HepG2 (cell line): Measurements from ENCODE around the gene ABTB2. TPM values are rescaled to one million over a fixed set of nuclear protein-coding genes. Genes with fewer than 3 reads are reported as not detected.

Experiments
- ATAC-seq: fragments of 200-7000 bp; cut with Tn5 transposase; 3 replicates; pipeline ENCODE4 v1.9.1; 2020; ENCODE audit warnings: mild to moderate bottlenecking, moderate library complexity
- BruUV-seq: library from RNA; stranded (reverse); fragments of 400-500 nt; replicated peaks from 2 replicates; lab custom pipeline; 2021; lab: Mats Ljungman, UMichigan
- CTCF ChIA-PET: fragments of 300-600 bp; formaldehyde crosslinking; extraction: SDS; loops from one replicate; lab custom pipeline; 2021; ENCODE audit warnings: low total read pairs, inconsistent platforms, low intra/inter-chr PET ratio; lab: Yijun Ruan, JAX
- POLR2A ChIA-PET: fragments of 350-600 bp; sonication (Branson Sonifier 250); formaldehyde crosslinking; loops from one replicate; lab custom pipeline; 2020; ENCODE audit warnings: antibody characterized with exemption, inconsistent platforms; lab: Yijun Ruan, JAX
- DNase-seq: peaks from one replicate; pipeline ENCODE4 v3.0.0-alpha.2; 2015; ENCODE audit warnings: low spot score
- FAIRE-seq: peaks from 3 replicates; lab custom pipeline; 2011; peaks lifted over from hg19 to GRCh38; lab: Jason Lieb, UNC
- H2AFZ ChIP-seq: one replicate; pipeline ENCODE4 v1.6.1; 2011; ENCODE audit warnings: low read length, inconsistent platforms
- H3K27ac ChIP-seq: fragments of 300-600 bp; 3 replicates; pipeline ENCODE4 v1.8.0; 2011; ENCODE audit warnings: mixed run types, mild to moderate bottlenecking, mixed read lengths, low read length, inconsistent platforms; ENCODE audit not compliant: insufficient read depth; ENCODE audit errors: extremely low read length
- H3K27me3 ChIP-seq, 2 experiments: fragments of 200-600 bp in 1 of 2; 2 replicates in 1 of 2; 3 replicates in 1 of 2; pipeline versions ENCODE4 v1.6.0 to v1.8.0; 2011; ENCODE audit warnings: low read length in 2 of 2, mild to moderate bottlenecking in 2 of 2, moderate library complexity in 2 of 2, inconsistent platforms in 1 of 2; ENCODE audit not compliant: insufficient read depth in 2 of 2, control insufficient read depth in 1 of 2
- H3K36me3 ChIP-seq, 2 experiments: fragments of 200-600 bp in 1 of 2; replicated peaks in 1 of 2; 2 replicates in 1 of 2; 3 replicates in 1 of 2; pipeline versions ENCODE4 v1.5.1 to v1.8.0; 2011; ENCODE audit warnings: low read length in 2 of 2, inconsistent platforms in 1 of 2; ENCODE audit not compliant: insufficient read depth in 2 of 2, control insufficient read depth in 1 of 2
- H3K4me1 ChIP-seq: 2 replicates; pipeline ENCODE4 v1.5.1; 2012; ENCODE audit warnings: low read length, inconsistent platforms; ENCODE audit not compliant: insufficient read depth
- H3K4me2 ChIP-seq: 2 replicates; pipeline ENCODE4 v1.6.0; 2011; ENCODE audit warnings: low read depth, low read length, inconsistent platforms
- H3K4me3 ChIP-seq, 3 experiments: fragments of 200-600 bp in 1 of 3; sonication (generic), shearing (Covaris generic) in 1 of 3; replicated peaks in 1 of 3; 2 replicates each; pipeline ENCODE4 v1.5.1; 2011 to 2016; ENCODE audit warnings: low read length in 3 of 3, inconsistent platforms in 2 of 3, low read depth in 2 of 3, mild to moderate bottlenecking in 2 of 3, control low read depth in 1 of 3, mixed read lengths in 1 of 3; ENCODE audit not compliant: insufficient read depth in 1 of 3
- H3K79me2 ChIP-seq: one replicate; pipeline ENCODE4 v1.6.1; 2011; ENCODE audit warnings: low read length, inconsistent platforms; ENCODE audit not compliant: insufficient read depth
- H3K9ac ChIP-seq: 2 replicates; pipeline ENCODE4 v1.6.0; 2011; ENCODE audit warnings: mild to moderate bottlenecking, low read depth, low read length, inconsistent platforms; ENCODE audit not compliant: insufficient read depth
- H3K9me3 ChIP-seq: 2 replicates; pipeline ENCODE4 v1.5.1; 2012; ENCODE audit warnings: mild to moderate bottlenecking, low read length
- H4K20me1 ChIP-seq: 2 replicates; pipeline ENCODE4 v1.6.0; 2011; ENCODE audit warnings: inconsistent platforms, mild to moderate bottlenecking, low read length, moderate library complexity; ENCODE audit not compliant: insufficient read depth
- ARID3A ChIP-seq: IDR thresholded peaks from 2 replicates; pipeline ENCODE4 v1.6.1; 2012; ENCODE audit warnings: low read depth, low read length, improper control_type of control experiment
- ARNT ChIP-seq: fragments of 450-650 bp; IDR thresholded peaks from 2 replicates; pipeline ENCODE4 v1.6.1; 2017
- ARNT2 ChIP-seq: sonication (generic); formaldehyde crosslinking; IDR thresholded peaks from 2 replicates; pipeline ENCODE4 v1.8.0; 2022; ENCODE audit warnings: mild to moderate bottlenecking, low read depth, missing genetic modification reagents, moderate library complexity
- CTCF ChIP-seq: sonication (generic); formaldehyde crosslinking; IDR thresholded peaks from 2 replicates; pipeline ENCODE4 v1.5.0; 2020; ENCODE audit warnings: mild to moderate bottlenecking, missing genetic modification reagents, moderate library complexity
- HMG20B ChIP-seq: conservative IDR thresholded peaks from 2 replicates; pipeline ENCODE4 v1.6.1; 2016; ENCODE audit warnings: missing genetic modification reagents, missing compliant biosample characterization
- HNF4G ChIP-seq, 2 experiments: sonication (generic) in 1 of 2; formaldehyde crosslinking in 1 of 2; IDR thresholded peaks; 2 replicates each; pipeline versions ENCODE4 v1.4.0 to v1.6.1; 2011 to 2020; ENCODE audit warnings: borderline replicate concordance in 2 of 2, low read depth in 2 of 2, mild to moderate bottlenecking in 2 of 2, low read length in 1 of 2, missing genetic modification reagents in 1 of 2, moderate library complexity in 1 of 2
- KDM6A ChIP-seq: IDR thresholded peaks from 2 replicates; pipeline ENCODE4 v1.6.1; 2016; ENCODE audit warnings: low read depth
- MED1 ChIP-seq: sonication (generic); formaldehyde crosslinking; IDR thresholded peaks from 2 replicates; pipeline ENCODE4 v1.4.0; 2020; ENCODE audit warnings: missing genetic modification reagents
- MED8 ChIP-seq: sonication (generic); formaldehyde crosslinking; IDR thresholded peaks from 2 replicates; pipeline ENCODE4 v1.8.1; 2023; ENCODE audit warnings: mild to moderate bottlenecking, missing genetic modification reagents; ENCODE audit not compliant: insufficient replicate concordance
- SNAPC2 ChIP-seq: sonication (generic); formaldehyde crosslinking; IDR thresholded peaks from 2 replicates; pipeline ENCODE4 v1.8.1; 2022; ENCODE audit warnings: mild to moderate bottlenecking, missing genetic modification reagents
- TCF12 ChIP-seq, 2 experiments: fragments of 450-650 bp in 1 of 2; sonication (generic) in 1 of 2; formaldehyde crosslinking in 1 of 2; IDR thresholded peaks; 2 replicates each; pipeline versions ENCODE4 v1.6.1 to v1.8.0; 2017 to 2022; ENCODE audit warnings: antibody characterized with exemption in 1 of 2, mild to moderate bottlenecking in 1 of 2, missing genetic modification reagents in 1 of 2, moderate library complexity in 1 of 2
- TFAP4 ChIP-seq: sonication (generic); IDR thresholded peaks from 2 replicates; pipeline ENCODE4 v1.6.1; 2016; ENCODE audit warnings: low read depth, borderline replicate concordance
- ZBTB26 ChIP-seq: IDR thresholded peaks from 2 replicates; pipeline ENCODE4 v1.6.1; 2016; ENCODE audit warnings: missing compliant biosample characterization, missing genetic modification reagents, borderline replicate concordance
- ZNF121 ChIP-seq: sonication (generic); formaldehyde crosslinking; IDR thresholded peaks from 2 replicates; pipeline ENCODE4 v1.5.0; 2020; ENCODE audit warnings: mild to moderate bottlenecking, missing genetic modification reagents
- ZNF468 ChIP-seq: sonication (generic); formaldehyde crosslinking; IDR thresholded peaks from 2 replicates; pipeline ENCODE4 v1.8.0; 2022; ENCODE audit warnings: mild to moderate bottlenecking, moderate library complexity, missing genetic modification reagents
- ZNF549 ChIP-seq: sonication (generic); formaldehyde crosslinking; IDR thresholded peaks from 2 replicates; pipeline ENCODE4 v1.5.0; 2020; ENCODE audit warnings: missing genetic modification reagents
- ZNF691 ChIP-seq: sonication (generic); formaldehyde crosslinking; IDR thresholded peaks from 2 replicates; pipeline ENCODE4 v1.4.0; 2020; ENCODE audit warnings: missing genetic modification reagents, low read depth, mild to moderate bottlenecking, borderline replicate concordance
- ZNF83 ChIP-seq: sonication (generic); formaldehyde crosslinking; IDR thresholded peaks from 2 replicates; pipeline ENCODE4 v1.4.0; 2020; ENCODE audit warnings: missing genetic modification reagents, mild to moderate bottlenecking, borderline replicate concordance
- ZSCAN22 ChIP-seq: sonication (generic); formaldehyde crosslinking; IDR thresholded peaks from 2 replicates; pipeline ENCODE4 v1.4.0; 2020; ENCODE audit warnings: mild to moderate bottlenecking, missing genetic modification reagents
- WGBS: methylation state at CpG from one replicate; pipeline ENCODE4 v1.1.6; 2017; ENCODE audit warnings: low lambda C conversion rate; 5-methylcytosine and 5-hydroxymethylcytosine counted together
- in situ Hi-C: cut with HindIII; loops from 2 replicates; pipeline ENCODE4 v1.10.0; 2017; ENCODE audit warnings: low pct_unique_long_range_greater_than_20kb; ENCODE audit not compliant: extremely low pct_ligation_motif_present
- intact Hi-C: fragments of 100-400 bp; cut with micrococcal nuclease; formaldehyde crosslinking; loops from one replicate; pipeline ENCODE4 v1.10.0; 2022; ENCODE audit not compliant: unreplicated experiment
- polyA plus RNA-seq, 8 experiments: library from polyadenylated mRNA; depleted of rRNA in 3 of 8; stranded (reverse) in 7 of 8; unstranded in 1 of 8; fragments of >200 nt; fragmentation: Illumina TruSeq in 4 of 8; extraction: Trizol in 4 of 8; gene quantifications; 2 replicates each; pipeline versions ENCODE4 v1.2.1 to v1.2.3, GENCODE V29; 2011 to 2016; ENCODE audit warnings: low read depth in 4 of 8, missing spikeins in 1 of 8, mixed read lengths in 1 of 8; ENCODE audit not compliant: insufficient read depth in 1 of 8
- total RNA-seq, 5 experiments: library from RNA; depleted of rRNA; stranded (reverse); fragments of >200 nt; fragmentation: Illumina TruSeq; extraction: Trizol; gene quantifications; 2 replicates each; pipeline ENCODE4 v1.2.3, GENCODE V29; 2016; ENCODE audit warnings: low read depth in 1 of 5

Gene ABTB2
- total and polyA plus RNA-seq, 2 of the 13 experiments (the other 11 are each of a cell fraction or from before 2014, with no cell fraction given), result 5.1 to 15.4 TPM

- H3K9ac ChIP-seq, result no peak overlapping the region
- peaks cover 60% of the 10 kb centered on the region for H3K79me2 ChIP-seq
- H3K4me2 ChIP-seq, result no peak overlapping the region
- CTCF ChIA-PET, result no interaction called here
- in situ Hi-C loops (no loop called here), intact Hi-C loops (no loop called here)
- H3K4me3 ChIP-seq, result no peak overlapping the region
- no peak overlapping the region for H2AFZ ChIP-seq
- no peak overlapping the region for H3K27ac ChIP-seq
- no peaks in the 10 kb centered on the region for H3K9me3 ChIP-seq
- DNase-seq (no peak), FAIRE-seq (no peak), ATAC-seq (no peak)
- 83% methylated on average over 3 of the region's 3 CpGs for WGBS
- TF ChIP-seq TCF12 (IDR thresholded peaks at IDR 0.05), result no peak
- TF ChIP-seq TCF12 (CRISPR knock-in tag; IDR thresholded peaks at IDR 0.05), result no peak
- no peak for TF ChIP-seq ZNF468 (CRISPR knock-in tag)
- no peak for TF ChIP-seq ARNT
- no peak for TF ChIP-seq CTCF (CRISPR knock-in tag)
- TF ChIP-seq ARNT2 (CRISPR knock-in tag), result no peak
- no peak for TF ChIP-seq MED1 (CRISPR knock-in tag)
- TF ChIP-seq ZNF121 (CRISPR knock-in tag), result no peak
- no peak for TF ChIP-seq ZNF549
- no peak for TF ChIP-seq HNF4G (IDR thresholded peaks at IDR 0.05; ENCODE audit: borderline replicate concordance, low read depth, low read length)
- no peak for TF ChIP-seq HNF4G (CRISPR knock-in tag; IDR thresholded peaks at IDR 0.05; ENCODE audit: borderline replicate concordance, low read depth)
- no peak for TF ChIP-seq ARID3A
- no peak for TF ChIP-seq ZNF691
- no peak for TF ChIP-seq SNAPC2 (CRISPR knock-in tag)
- TF ChIP-seq ZBTB26 (CRISPR knock-in tag), result no peak
- no peak for TF ChIP-seq ZSCAN22 (CRISPR knock-in tag)
- no peak for TF ChIP-seq TFAP4
- TF ChIP-seq HMG20B (CRISPR knock-in tag), result no peak
- TF ChIP-seq MED8 (CRISPR knock-in tag), result no peak
- TF ChIP-seq KDM6A (CRISPR knock-in tag), result no peak
- TF ChIP-seq ZNF83 (CRISPR knock-in tag), result no peak
- H3K27me3 ChIP-seq, result no peaks in the 10 kb centered on the region
- no TSS peak for BruUV-seq
- no peaks in the 10 kb centered on the region for H3K36me3 ChIP-seq
- peaks cover 92% of the 10 kb centered on the region for H3K4me1 ChIP-seq
- POLR2A ChIA-PET, result interaction anchor here (1.6 to 2.0 kb wide), 2 partner anchors 12 to 23 kb away, joined by 6 to 7 read pairs; partner anchors contain the start of gene ABTB2
- H4K20me1 ChIP-seq, result no peaks in the 10 kb centered on the region
Measured at GRCh38 chr11:34333787-34334186, 24.0 kb downstream of the ABTB2 start.
